Measurements from ENCODE around the gene DNAJB2. TPM values are rescaled to one million over a fixed set of nuclear protein-coding genes. Genes with fewer than 3 reads are reported as not detected.

Gene DNAJB2
- total and polyA plus RNA-seq, 2 donors (not counting 3 experiments of a cell fraction or from before 2014, with no cell fraction given): 30.4 to 35.0 TPM

DNA sequence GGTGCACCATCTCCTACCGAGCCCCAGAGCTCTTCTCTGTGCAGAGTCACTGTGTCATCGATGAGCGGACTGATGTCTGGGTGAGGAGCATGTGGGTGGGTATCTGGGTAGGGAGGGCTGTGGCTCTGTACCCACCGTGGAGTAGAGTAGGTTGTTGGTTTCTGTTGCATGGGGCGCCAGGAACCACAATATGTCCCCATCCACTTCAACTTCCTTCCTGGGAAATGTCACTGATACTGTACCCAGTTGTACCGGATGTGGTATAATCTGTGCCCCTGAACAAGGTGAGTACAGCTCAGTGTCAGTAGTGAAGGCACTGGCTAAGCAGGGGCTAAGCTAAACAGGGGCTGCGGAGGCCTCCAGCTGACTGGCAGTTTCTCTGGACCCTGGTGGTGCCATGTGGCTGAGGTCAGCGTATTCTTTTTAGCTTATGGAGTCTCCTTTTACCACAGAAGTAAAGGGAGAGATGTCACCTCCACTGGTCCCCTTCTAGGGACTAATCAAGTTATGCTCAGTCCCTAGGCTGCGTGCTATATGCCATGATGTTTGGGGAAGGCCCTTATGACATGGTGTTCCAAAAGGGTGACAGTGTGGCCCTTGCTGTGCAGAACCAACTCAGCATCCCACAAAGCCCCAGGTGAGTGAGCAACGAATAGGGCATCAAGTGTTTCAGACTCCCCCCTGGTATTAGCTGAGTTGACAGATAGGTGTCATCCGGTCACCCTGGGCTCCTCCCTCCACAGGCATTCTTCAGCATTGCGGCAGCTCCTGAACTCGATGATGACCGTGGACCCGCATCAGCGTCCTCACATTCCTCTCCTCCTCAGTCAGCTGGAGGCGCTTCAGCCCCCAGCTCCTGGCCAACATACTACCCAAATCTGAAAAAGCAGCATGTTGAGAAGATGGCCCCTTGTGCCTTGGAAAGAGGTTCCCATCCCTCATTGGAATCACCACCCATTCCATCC lies 31.2 kb upstream of the DNAJB2 start:
- dilution Hi-C loops (cut with MboI; ENCODE audit: extremely low pct_ligation_motif_present, low sequenced_read_pairs) (no loop called here), intact Hi-C loops (cut with micrococcal nuclease) (no loop called here)
- peaks cover 38% of the 10 kb centered on the region for H3K4me1 ChIP-seq (ENCODE audit: control insufficient read depth, extremely low read depth, insufficient read depth, low read length)
- H4K20me1 ChIP-seq (replicated peaks; ENCODE audit: control insufficient read depth, extremely low read depth, insufficient read depth, low read length): no peaks in the 10 kb centered on the region
- H3K4me2 ChIP-seq (ENCODE audit: insufficient read depth, low read length): no peak overlapping the region
- BruUV-seq (replicated peaks): no TSS peak
- no peaks in the 10 kb centered on the region for H3K9me3 ChIP-seq (replicated peaks; ENCODE audit: control insufficient read depth, insufficient read depth, low read length)
- no peak overlapping the region for H3K27ac ChIP-seq (ENCODE audit: insufficient read depth, low read depth, low read length)
- no peaks in the 10 kb centered on the region for H3K27me3 ChIP-seq (ENCODE audit: control insufficient read depth in 2 of 2, insufficient read depth in 2 of 2, low read length in 2 of 2)
- peaks cover 2% of the 10 kb centered on the region in 2 experiments for H3K36me3 ChIP-seq (ENCODE audit: control insufficient read depth in 2 of 2, extremely low read depth in 1 of 2, insufficient read depth in 2 of 2, low read length in 2 of 2)
- CTCF ChIA-PET: interaction anchor here (2.2 to 3.3 kb wide), 3 partner anchors 30 to 77 kb away, joined by 8 to 25 read pairs (median 17); partner anchors contain the start of gene DNAJB2
- FAIRE-seq (no peak), DNase-seq (ENCODE audit: low read depth, low spot score) (no peak)
- peaks cover 15% of the 10 kb centered on the region for H3K79me2 ChIP-seq (ENCODE audit: control insufficient read depth, insufficient read depth, low read length)
- POLR2A ChIA-PET: interaction anchor here (1.0 kb wide), 2 partner anchors 30 to 71 kb away, joined by 3 to 7 read pairs; partner anchors contain the start of gene CNPPD1
- H3K9me1 ChIP-seq (replicated peaks; ENCODE audit: control insufficient read depth, extremely low read depth, insufficient read depth, low read length): no peaks in the 10 kb centered on the region
- H3K9ac ChIP-seq (replicated peaks; ENCODE audit: extremely low read depth, insufficient read depth, low read length): no peak overlapping the region
- no peak for TF ChIP-seq EZH2 (IDR thresholded peaks at IDR 0.05; ENCODE audit: borderline replicate concordance, low read depth, low read length, severe bottlenecking)
- no peak for TF ChIP-seq MYC (IDR thresholded peaks at IDR 0.05; ENCODE audit: low read depth, low read length)
- no peak overlapping the region for H2AFZ ChIP-seq (ENCODE audit: low read depth, low read length)
- H3K4me3 ChIP-seq (replicated peaks in 1 of 3; ENCODE audit: insufficient read depth in 1 of 3, low read depth in 1 of 3, low read length in 3 of 3): no peak overlapping the region

DNA sequence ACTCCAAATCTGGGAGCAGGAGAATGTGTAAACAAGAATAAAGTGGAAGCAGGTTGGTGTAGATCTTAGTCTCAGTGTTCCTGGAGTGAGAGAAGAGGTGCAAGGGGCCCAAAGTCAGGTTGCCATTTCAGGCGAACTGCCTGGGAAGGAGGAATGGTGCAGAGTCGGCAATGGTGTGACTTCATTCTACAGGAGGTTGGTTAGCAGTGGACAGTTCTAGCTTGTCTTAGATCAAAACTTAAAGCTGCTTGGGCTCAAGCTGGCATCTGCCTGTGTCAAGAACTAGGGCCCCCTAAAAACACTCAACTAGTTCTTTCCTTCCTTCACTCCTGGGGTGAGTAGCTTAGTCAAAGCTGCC lies 30.3 kb upstream of the DNAJB2 start:
- CTCF ChIA-PET: interaction anchor here (0.6 to 3.3 kb wide), 7 partner anchors 12 to 589 kb away, joined by 3 to 25 read pairs (median 4); partner anchors contain the start of genes BCS1L, CNPPD1, DNAJB2 and ZNF142
- Histone ChIP-seq H3K4me2 (ENCODE audit: insufficient read depth, low read length) (peak overlapping the region; percentile 27), H3K79me2 (ENCODE audit: control insufficient read depth, insufficient read depth, low read length) (peaks cover 15% of the 10 kb centered on the region), H2AFZ (ENCODE audit: low read depth, low read length) (no peak overlapping the region), H3K9ac (replicated peaks; ENCODE audit: extremely low read depth, insufficient read depth, low read length) (peak overlapping the region; percentile 42), H3K9me3 (replicated peaks; ENCODE audit: control insufficient read depth, insufficient read depth, low read length) (no peaks in the 10 kb centered on the region), H3K9me1 (replicated peaks; ENCODE audit: control insufficient read depth, extremely low read depth, insufficient read depth, low read length) (no peaks in the 10 kb centered on the region), H3K4me1 (ENCODE audit: control insufficient read depth, extremely low read depth, insufficient read depth, low read length) (peaks cover 46% of the 10 kb centered on the region), H3K27ac (ENCODE audit: insufficient read depth, low read depth, low read length) (peak overlapping the region; percentile 75), H3K4me3 (replicated peaks in 1 of 3; ENCODE audit: insufficient read depth in 1 of 3, low read depth in 1 of 3, low read length in 3 of 3) (no peak overlapping the region), H3K36me3 (ENCODE audit: control insufficient read depth in 2 of 2, extremely low read depth in 1 of 2, insufficient read depth in 2 of 2, low read length in 2 of 2) (peaks cover 2% of the 10 kb centered on the region in 2 experiments), H4K20me1 (replicated peaks; ENCODE audit: control insufficient read depth, extremely low read depth, insufficient read depth, low read length) (no peaks in the 10 kb centered on the region), H3K27me3 (ENCODE audit: control insufficient read depth in 2 of 2, insufficient read depth in 2 of 2, low read length in 2 of 2) (no peaks in the 10 kb centered on the region)
- POLR2A ChIA-PET: interaction anchor here (1.0 to 1.5 kb wide), 5 partner anchors 19 to 72 kb away, joined by 3 to 7 read pairs (median 3); partner anchors contain the start of genes ANKZF1, ATG9A and CNPPD1
- dilution Hi-C loops (cut with MboI; ENCODE audit: extremely low pct_ligation_motif_present, low sequenced_read_pairs) (no loop called here), intact Hi-C loops (cut with micrococcal nuclease) (loop anchor here (1.0 kb wide), 2 partner anchors 20 to 30 kb away; partner anchors contain the start of genes ANKZF1, ATG9A and DNAJB2)
- no peak for FAIRE-seq
- no peak for TF ChIP-seq FOS (IDR thresholded peaks at IDR 0.05; ENCODE audit: borderline replicate concordance, insufficient read depth, low read length)
- TF ChIP-seq JUN (IDR thresholded peaks at IDR 0.05; ENCODE audit: borderline replicate concordance, insufficient read depth, insufficient read length, low read depth): no peak
- TF ChIP-seq GATA2 (IDR thresholded peaks at IDR 0.05; ENCODE audit: insufficient read depth, insufficient read length, low read depth, low read length): no peak
- TF ChIP-seq POLR2AphosphoS5 (IDR thresholded peaks at IDR 0.05; ENCODE audit: insufficient read depth, low read depth, low read length): no peak
- no peak for TF ChIP-seq POLR2A (IDR thresholded peaks at IDR 0.05; ENCODE audit: low read depth, low read length)
- TF ChIP-seq MYC (IDR thresholded peaks at IDR 0.05; ENCODE audit: low read depth, low read length): no peak
- TF ChIP-seq, protein P1, sequence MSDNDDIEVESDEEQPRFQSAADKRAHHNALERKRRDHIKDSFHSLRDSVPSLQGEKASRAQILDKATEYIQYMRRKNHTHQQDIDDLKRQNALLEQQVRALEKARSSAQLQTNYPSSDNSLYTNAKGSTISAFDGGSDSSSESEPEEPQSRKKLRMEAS (IDR thresholded peaks at IDR 0.05; ENCODE audit: insufficient read depth, insufficient read length): no peak
- TF ChIP-seq, protein P2, sequence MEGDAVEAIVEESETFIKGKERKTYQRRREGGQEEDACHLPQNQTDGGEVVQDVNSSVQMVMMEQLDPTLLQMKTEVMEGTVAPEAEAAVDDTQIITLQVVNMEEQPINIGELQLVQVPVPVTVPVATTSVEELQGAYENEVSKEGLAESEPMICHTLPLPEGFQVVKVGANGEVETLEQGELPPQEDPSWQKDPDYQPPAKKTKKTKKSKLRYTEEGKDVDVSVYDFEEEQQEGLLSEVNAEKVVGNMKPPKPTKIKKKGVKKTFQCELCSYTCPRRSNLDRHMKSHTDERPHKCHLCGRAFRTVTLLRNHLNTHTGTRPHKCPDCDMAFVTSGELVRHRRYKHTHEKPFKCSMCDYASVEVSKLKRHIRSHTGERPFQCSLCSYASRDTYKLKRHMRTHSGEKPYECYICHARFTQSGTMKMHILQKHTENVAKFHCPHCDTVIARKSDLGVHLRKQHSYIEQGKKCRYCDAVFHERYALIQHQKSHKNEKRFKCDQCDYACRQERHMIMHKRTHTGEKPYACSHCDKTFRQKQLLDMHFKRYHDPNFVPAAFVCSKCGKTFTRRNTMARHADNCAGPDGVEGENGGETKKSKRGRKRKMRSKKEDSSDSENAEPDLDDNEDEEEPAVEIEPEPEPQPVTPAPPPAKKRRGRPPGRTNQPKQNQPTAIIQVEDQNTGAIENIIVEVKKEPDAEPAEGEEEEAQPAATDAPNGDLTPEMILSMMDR (IDR thresholded peaks at IDR 0.05; ENCODE audit: extremely low read depth in 1 of 2, insufficient read depth in 1 of 2, low read depth in 1 of 2, low read length in 2 of 2): no peak
- no peak for TF ChIP-seq EZH2 (IDR thresholded peaks at IDR 0.05; ENCODE audit: borderline replicate concordance, low read depth, low read length, severe bottlenecking)
- BruUV-seq (replicated peaks): no TSS peak
- no peak for DNase-seq (ENCODE audit: low read depth, low spot score)

Measured in endothelial cell of umbilical vein (primary cell).